CD4-positive, alpha-beta T cell treated with Interleukin-17A for 4 hours (primary cell): ENCODE measurements around the gene MFAP3.

ENCODE experiments used
- DNase-seq: peaks from one replicate; pipeline ENCODE4 v3.0.0-alpha.2; 2020; ENCODE audit warnings: mixed read lengths

Gene MFAP3

DNA sequence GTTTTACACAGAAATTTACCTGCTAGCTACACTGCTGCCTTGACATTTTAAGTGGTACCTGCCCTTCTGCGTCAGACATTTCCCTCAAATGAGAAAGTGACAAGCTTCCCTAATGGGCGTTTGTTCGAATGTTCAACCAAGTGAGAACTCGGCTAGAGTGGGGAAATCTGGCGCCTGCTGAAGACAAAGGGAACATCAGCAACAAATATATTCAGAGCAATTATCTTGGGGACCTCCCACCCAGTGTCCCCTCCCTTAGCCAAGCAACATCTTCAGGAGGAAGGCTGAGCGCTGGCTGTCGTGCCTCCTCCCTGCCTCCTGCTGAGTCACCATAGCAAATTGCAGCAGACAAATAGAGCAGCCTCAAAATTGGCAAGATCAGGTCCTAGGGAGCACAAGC lies 57.1 kb downstream of the MFAP3 start:
- no peak for DNase-seq

DNA sequence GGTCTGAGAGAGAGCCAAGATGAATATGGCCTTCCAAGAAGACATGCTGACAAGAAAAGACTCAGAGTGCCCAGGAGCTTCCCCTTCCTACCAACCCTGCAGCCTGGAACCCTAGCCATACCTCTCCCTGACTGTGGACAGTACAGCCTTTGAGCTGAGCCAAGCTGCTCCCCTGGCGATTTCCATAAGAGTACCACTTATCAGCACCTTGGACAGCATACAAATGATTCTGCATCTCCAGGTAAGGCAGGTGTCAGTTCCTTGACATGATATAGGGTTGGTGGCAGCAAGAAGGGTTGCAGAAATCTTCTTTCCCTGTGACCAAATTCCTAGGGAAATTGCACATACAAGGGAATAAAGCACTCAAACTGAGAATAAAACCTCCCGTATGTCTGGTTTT lies 58.3 kb downstream of the MFAP3 start:
- no peak for DNase-seq

GRCh38 chr5:154098465-154098864 lies 59.7 kb downstream of the MFAP3 start:
- no peak for DNase-seq

GRCh38 chr5:154101184-154101583 lies 62.4 kb downstream of the MFAP3 start:
- DNase-seq = no peak

GRCh38 chr5:154103233-154103632 lies 64.5 kb downstream of the MFAP3 start:
- no peak for DNase-seq
